SU-DHL-6 (cell line): Measurements from ENCODE around the gene RORB.

Source experiments
- H2AFZ ChIP-seq: fragments of 200-600 bp; sonication (generic); 2 replicates; pipeline ENCODE4 v1.6.1; 2014; ENCODE audit warnings: low read depth, mild to moderate bottlenecking, moderate library complexity, mixed read lengths, antibody characterized with exemption, low read length; ENCODE audit not compliant: severe bottlenecking
- H3F3A ChIP-seq: fragments of 200-600 bp; shearing (Covaris generic); 2 replicates; pipeline ENCODE4 v1.6.0; 2016; ENCODE audit warnings: antibody characterized with exemption, mild to moderate bottlenecking; ENCODE audit not compliant: insufficient read depth
- H3K27ac ChIP-seq: fragments of 200-600 bp; sonication (generic); 2 replicates; pipeline ENCODE4 v1.5.1; 2016; ENCODE audit warnings: low read depth, mild to moderate bottlenecking, low read length, moderate library complexity, mixed read lengths
- H3K27me3 ChIP-seq: fragments of 200-600 bp; sonication (generic), shearing (Covaris generic); 2 replicates; pipeline ENCODE4 v1.6.0; 2014; ENCODE audit warnings: mild to moderate bottlenecking, low read length
- H3K36me3 ChIP-seq: fragments of 200-600 bp; sonication (generic); 2 replicates; pipeline ENCODE4 v1.6.1; 2014; ENCODE audit warnings: mild to moderate bottlenecking, low read length, mixed read lengths
- H3K4me2 ChIP-seq: fragments of 300-600, 200-600 bp; shearing (Covaris generic), sonication (generic); 2 replicates; pipeline ENCODE4 v1.6.0; 2014; ENCODE audit warnings: low read length, low read depth, mild to moderate bottlenecking; ENCODE audit not compliant: poor library complexity, severe bottlenecking
- H3K4me3 ChIP-seq: fragments of 200-600 bp; sonication (generic); 2 replicates; pipeline ENCODE4 v1.5.1; 2014; ENCODE audit warnings: antibody characterized with exemption, low read length, mild to moderate bottlenecking, mixed read lengths; ENCODE audit not compliant: insufficient read depth, poor library complexity, severe bottlenecking
- H3K79me2 ChIP-seq: fragments of 200-600 bp; sonication (generic); 2 replicates; pipeline ENCODE4 v1.6.1; 2014; ENCODE audit warnings: mild to moderate bottlenecking, low read length, moderate library complexity; ENCODE audit not compliant: insufficient read depth
- H3K9ac ChIP-seq: fragments of 200-600 bp; sonication (generic); 2 replicates; pipeline ENCODE4 v1.7.0; 2014; ENCODE audit warnings: mild to moderate bottlenecking, low read length
- H3K9me2 ChIP-seq: fragments of 200-600 bp; sonication (generic); replicated peaks from 2 replicates; pipeline ENCODE4 v1.6.1; 2014; ENCODE audit warnings: low read length; ENCODE audit not compliant: insufficient read depth
- H3K9me3 ChIP-seq: fragments of 200-600 bp; sonication (generic); 2 replicates; pipeline ENCODE4 v1.6.1; 2014; ENCODE audit warnings: low read length, mixed read lengths; ENCODE audit not compliant: insufficient read depth
- H4K20me1 ChIP-seq: fragments of 200-600 bp; sonication (generic); 2 replicates; pipeline ENCODE4 v1.6.1; 2014; ENCODE audit warnings: low read depth, mild to moderate bottlenecking, antibody characterized with exemption, low read length, moderate library complexity, mixed read lengths
- CTCF ChIP-seq: fragments of 200-600 bp; sonication (generic); IDR thresholded peaks from one replicate; pipeline ENCODE4 v1.5.1; 2017; ENCODE audit warnings: antibody characterized with exemption, mild to moderate bottlenecking, low read length, moderate library complexity; ENCODE audit not compliant: insufficient read depth, poor library complexity, severe bottlenecking
- EZH2phosphoT487 ChIP-seq: fragments of 200-600 bp; sonication (generic), shearing (Covaris generic); conservative IDR thresholded peaks from 2 replicates; pipeline ENCODE4 v1.6.1; 2018; ENCODE audit warnings: mild to moderate bottlenecking, antibody characterized with exemption, low read length, moderate library complexity, mixed read lengths

Gene RORB

GRCh38 chr9:74519419-74519818 lies 22.3 kb downstream of the RORB start:
- H2AFZ ChIP-seq: no peak overlapping the region
- H3K9me2 ChIP-seq: no peaks in the 10 kb centered on the region
- no peaks in the 10 kb centered on the region for H4K20me1 ChIP-seq
- no peak overlapping the region for H3K27ac ChIP-seq
- H3K79me2 ChIP-seq: no peaks in the 10 kb centered on the region
- H3F3A ChIP-seq: no peaks in the 10 kb centered on the region
- no peak overlapping the region for H3K4me3 ChIP-seq
- no peak overlapping the region for H3K4me2 ChIP-seq
- H3K9ac ChIP-seq: no peak overlapping the region
- no peaks in the 10 kb centered on the region for H3K36me3 ChIP-seq
- H3K27me3 ChIP-seq: no peaks in the 10 kb centered on the region
- TF ChIP-seq CTCF: no peak
- no peak for TF ChIP-seq EZH2phosphoT487
- H3K9me3 ChIP-seq: no peaks in the 10 kb centered on the region

GRCh38 chr9:74521009-74521408 lies 23.9 kb downstream of the RORB start:
- Histone ChIP-seq H3K4me2 (no peak overlapping the region), H2AFZ (no peak overlapping the region), H3K9me3 (no peaks in the 10 kb centered on the region), H3K27me3 (no peaks in the 10 kb centered on the region), H3K79me2 (no peaks in the 10 kb centered on the region), H3K27ac (no peak overlapping the region), H3F3A (no peaks in the 10 kb centered on the region), H3K4me3 (no peak overlapping the region), H3K9ac (no peak overlapping the region), H3K36me3 (no peaks in the 10 kb centered on the region), H4K20me1 (no peaks in the 10 kb centered on the region), H3K9me2 (no peaks in the 10 kb centered on the region)
- TF ChIP-seq CTCF (no peak), EZH2phosphoT487 (no peak)

DNA sequence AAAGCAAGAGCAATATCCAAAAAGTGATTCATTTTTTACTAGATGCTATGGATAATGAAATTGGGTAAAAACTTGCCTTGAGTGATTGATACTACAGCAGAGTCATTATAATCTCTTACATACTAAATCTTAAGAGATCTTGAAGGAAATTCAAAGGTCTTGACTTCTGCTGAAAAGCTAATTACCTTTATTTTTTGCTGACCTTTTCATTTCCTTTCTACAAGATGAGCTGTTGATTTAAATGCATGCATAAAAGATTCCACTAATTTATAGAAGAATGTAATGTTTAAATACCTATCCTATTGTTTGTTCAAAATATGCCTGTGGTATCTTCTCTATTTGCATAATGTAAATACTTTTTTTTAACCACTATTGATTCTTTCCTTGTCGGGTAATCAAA lies 27.2 kb downstream of the RORB start:
- Histone ChIP-seq H3K9me2 (no peaks in the 10 kb centered on the region), H3K4me3 (no peak overlapping the region), H3K27ac (no peak overlapping the region), H3K4me2 (no peak overlapping the region), H3K9ac (no peak overlapping the region), H3K9me3 (no peaks in the 10 kb centered on the region), H3K36me3 (no peaks in the 10 kb centered on the region), H3K79me2 (no peaks in the 10 kb centered on the region), H3K27me3 (no peaks in the 10 kb centered on the region), H3F3A (no peaks in the 10 kb centered on the region), H2AFZ (no peak overlapping the region), H4K20me1 (no peaks in the 10 kb centered on the region)
- TF ChIP-seq CTCF (no peak), EZH2phosphoT487 (no peak)

DNA sequence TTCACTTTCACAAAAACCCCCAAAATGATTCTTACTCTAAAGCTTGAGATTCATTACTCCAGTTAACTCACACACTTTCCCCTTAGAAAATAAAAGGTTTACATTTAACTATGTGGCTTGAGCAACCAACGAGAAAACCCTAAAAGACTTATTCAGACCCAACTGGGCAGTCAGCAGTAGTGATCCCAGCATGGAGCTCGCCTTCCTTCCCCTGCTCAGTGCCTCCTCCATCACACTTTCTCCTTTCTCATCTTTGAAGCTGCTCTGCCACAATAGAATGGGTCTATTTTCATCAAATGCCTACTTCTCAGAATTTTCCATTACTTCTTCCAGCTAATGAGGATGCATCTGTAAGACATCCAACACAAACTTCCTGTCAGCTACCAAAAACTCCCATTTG lies 29.1 kb downstream of the RORB start:
- H4K20me1 ChIP-seq: no peaks in the 10 kb centered on the region
- H3K36me3 ChIP-seq: no peaks in the 10 kb centered on the region
- no peak overlapping the region for H2AFZ ChIP-seq
- TF ChIP-seq CTCF (no peak), EZH2phosphoT487 (no peak)
- no peaks in the 10 kb centered on the region for H3F3A ChIP-seq
- no peak overlapping the region for H3K27ac ChIP-seq
- H3K27me3 ChIP-seq: no peaks in the 10 kb centered on the region
- H3K9ac ChIP-seq: no peak overlapping the region
- H3K4me3 ChIP-seq: no peak overlapping the region
- no peaks in the 10 kb centered on the region for H3K79me2 ChIP-seq
- no peak overlapping the region for H3K4me2 ChIP-seq
- no peaks in the 10 kb centered on the region for H3K9me2 ChIP-seq
- no peaks in the 10 kb centered on the region for H3K9me3 ChIP-seq
